K562 (cell line): ENCODE data around the gene TXNRD1. TPM values are rescaled to one million over a fixed set of nuclear protein-coding genes. Genes with fewer than 3 reads are reported as not detected.

Source experiments
- ATAC-seq: fragments of 200-7000 bp; cut with Tn5 transposase; 3 replicates; pipeline ENCODE4 v1.9.1; 2020; ENCODE audit warnings: moderate library complexity
- BruUV-seq: library from RNA; stranded (reverse); fragments of 400-500 nt; replicated peaks from 2 replicates; lab custom pipeline; 2021; lab: Mats Ljungman, UMichigan
- CTCF ChIA-PET: fragments of 300-600 bp; formaldehyde crosslinking; extraction: SDS; loops from one replicate; lab custom pipeline; 2021; ENCODE audit warnings: low intra/inter-chr PET ratio; lab: Yijun Ruan, JAX
- POLR2A ChIA-PET: fragments of 300-600, 350-650 bp; sonication (Branson Sonifier 250); formaldehyde crosslinking; extraction: SDS; loops from one replicate; lab custom pipeline; 2021; ENCODE audit warnings: antibody characterized with exemption, inconsistent platforms; lab: Yijun Ruan, JAX
- DNase-seq, 4 experiments: peaks; one replicate each; pipeline versions ENCODE4 v3.0.0 to v3.0.0-alpha.2; 2011 to 2018; ENCODE audit warnings: low spot score in 3 of 4, mixed read lengths in 3 of 4; ENCODE audit errors: extremely low read depth in 1 of 4
- FAIRE-seq: peaks from 2 replicates; lab custom pipeline; 2011; peaks lifted over from hg19 to GRCh38; lab: Jason Lieb, UNC
- H2AFZ ChIP-seq: 2 replicates; pipeline ENCODE4 v1.6.0; 2011; ENCODE audit warnings: low read depth, low read length, control low read depth, inconsistent platforms
- H3K27ac ChIP-seq: fragments of 200-600 bp; 3 replicates; pipeline ENCODE4 v1.8.0; 2011; ENCODE audit warnings: low read depth, mild to moderate bottlenecking, control low read depth, inconsistent platforms, low read length, moderate library complexity, mixed read lengths; ENCODE audit errors: extremely low read depth
- H3K27me3 ChIP-seq, 2 experiments: fragments of 300-600 bp in 1 of 2; 2 replicates in 1 of 2; 3 replicates in 1 of 2; pipeline versions ENCODE4 v1.6.0 to v1.8.0; 2011; ENCODE audit warnings: inconsistent platforms in 2 of 2, low read length in 2 of 2, mild to moderate bottlenecking in 1 of 2, mixed read lengths in 1 of 2, moderate library complexity in 1 of 2; ENCODE audit not compliant: control insufficient read depth in 2 of 2, insufficient read depth in 2 of 2
- H3K36me3 ChIP-seq: fragments of 300-600 bp; 3 replicates; pipeline ENCODE4 v1.8.0; 2011; ENCODE audit warnings: mild to moderate bottlenecking, low read length, inconsistent platforms; ENCODE audit not compliant: control insufficient read depth, insufficient read depth
- H3K4me1 ChIP-seq, 2 experiments: fragments of 200-600 bp in 1 of 2; replicated peaks in 1 of 2; 2 replicates in 1 of 2; 3 replicates in 1 of 2; pipeline versions ENCODE4 v1.5.1 to v1.8.0; 2011; ENCODE audit warnings: inconsistent platforms in 2 of 2, low read length in 2 of 2, mild to moderate bottlenecking in 1 of 2, mixed read lengths in 1 of 2, moderate library complexity in 1 of 2; ENCODE audit not compliant: control insufficient read depth in 2 of 2, insufficient read depth in 2 of 2
- H3K4me2 ChIP-seq: 2 replicates; pipeline ENCODE4 v1.6.1; 2011; ENCODE audit warnings: low read length, control low read depth, inconsistent platforms, mixed read lengths; ENCODE audit not compliant: insufficient read depth
- H3K4me3 ChIP-seq: fragments of 200-600 bp; sonication (generic), shearing (Covaris generic); 2 replicates; pipeline ENCODE4 v1.5.1; 2016; ENCODE audit warnings: control low read depth, inconsistent platforms
- H3K79me2 ChIP-seq: fragments of 200-600 bp; 3 replicates; pipeline ENCODE4 v1.8.0; 2011; ENCODE audit warnings: low read length, inconsistent platforms; ENCODE audit not compliant: control insufficient read depth, insufficient read depth
- H3K9ac ChIP-seq, 2 experiments: 2 replicates each; pipeline versions ENCODE4 v1.6.0 to v1.6.1; 2011; ENCODE audit warnings: low read depth in 2 of 2, low read length in 2 of 2, control low read depth in 1 of 2, inconsistent platforms in 1 of 2, mild to moderate bottlenecking in 1 of 2, mixed read lengths in 1 of 2; ENCODE audit not compliant: insufficient read depth in 1 of 2
- H3K9me1 ChIP-seq: one replicate; pipeline ENCODE4 v1.6.0; 2011; ENCODE audit warnings: inconsistent platforms, mild to moderate bottlenecking, low read length, moderate library complexity; ENCODE audit not compliant: control insufficient read depth, insufficient read depth
- H3K9me3 ChIP-seq: replicated peaks from 2 replicates; pipeline ENCODE4 v1.5.1; 2011; ENCODE audit warnings: low read depth, low read length, inconsistent platforms; ENCODE audit not compliant: control insufficient read depth, insufficient read depth
- H4K20me1 ChIP-seq: replicated peaks from 2 replicates; pipeline ENCODE4 v1.6.1; 2011; ENCODE audit warnings: low read length, inconsistent platforms, mixed read lengths; ENCODE audit not compliant: control insufficient read depth, insufficient read depth
- NFATC3 ChIP-seq: fragments of 450-650 bp; IDR thresholded peaks from 2 replicates; pipeline ENCODE4 v1.6.1; 2017; ENCODE audit warnings: mild to moderate bottlenecking
- SMAD2 ChIP-seq: fragments of 150-350 bp; IDR thresholded peaks from 2 replicates; pipeline ENCODE4 v1.6.1; 2014; ENCODE audit warnings: low read depth, mild to moderate bottlenecking, low read length
- ZBTB34 ChIP-seq: fragments of 250-450 bp; sonication (Bioruptor Pico); IDR thresholded peaks from 2 replicates; pipeline ENCODE4 v1.8.0; 2021; ENCODE audit warnings: mild to moderate bottlenecking, moderate library complexity
- ZBTB40 ChIP-seq, 2 experiments: fragments of 450-650 bp in 1 of 2; sonication (generic) in 1 of 2; formaldehyde crosslinking in 1 of 2; IDR thresholded peaks; 2 replicates each; pipeline versions ENCODE4 v1.7.1 to v1.9.0; 2016 to 2022; ENCODE audit warnings: inconsistent platforms in 1 of 2, mild to moderate bottlenecking in 1 of 2, missing genetic modification reagents in 1 of 2
- ZNF12 ChIP-seq: sonication (generic); formaldehyde crosslinking; IDR thresholded peaks from 2 replicates; pipeline ENCODE4 v1.4.0; 2020; ENCODE audit warnings: mild to moderate bottlenecking, missing genetic modification reagents
- WGBS: fragments of 100-300 bp; shearing (Covaris generic); methylation state at CpG from one replicate; pipeline ENCODE4 v1.1.6; 2016; ENCODE audit warnings: low coverage, mixed read lengths; ENCODE audit not compliant: insufficient coverage; ENCODE audit errors: missing lambda C conversion rate; 5-methylcytosine and 5-hydroxymethylcytosine counted together
- in situ Hi-C: fragments of 300-500 bp; cut with MboI; formaldehyde crosslinking; loops from 4 replicates; pipeline ENCODE4 v1.15.0; 2018; ENCODE audit warnings: inconsistent platforms, mixed read lengths
- intact Hi-C: fragments of 100-400 bp; cut with micrococcal nuclease; formaldehyde crosslinking; loops from 2 replicates; pipeline ENCODE4 v1.14.2; 2022
- polyA plus RNA-seq, 8 experiments: library from polyadenylated mRNA; depleted of rRNA in 4 of 8; stranded (reverse) in 5 of 8; unstranded in 3 of 8; fragments of >200 nt; fragmentation: Nextera tagmentation in 2 of 8; fragmentation: Illumina TruSeq in 1 of 8; extraction: Ambion mirVana in 2 of 8; extraction: Trizol in 1 of 8; gene quantifications; 2 replicates each; pipeline versions ENCODE4 v1.2.1 to v1.2.3, GENCODE V29; 2011 to 2014; ENCODE audit warnings: inconsistent platforms in 1 of 8, missing spikeins in 1 of 8
- total RNA-seq, 7 experiments: library from RNA; depleted of rRNA in 6 of 7; stranded (reverse); fragments of >200 nt in 6 of 7; fragmentation: Illumina TruSeq in 2 of 7; extraction: Trizol in 2 of 7; gene quantifications; 2 replicates each; pipeline versions ENCODE4 v1.2.1 to v1.2.3, GENCODE V29; 2011 to 2021; ENCODE audit warnings: low replicate concordance in 1 of 7

Gene TXNRD1
- total and polyA plus RNA-seq, 9 of the 15 experiments (the other 6 are each of a cell fraction or from before 2014, with no cell fraction given), result 107 to 189 (median 146) TPM

- no peaks in the 10 kb centered on the region for H3K4me1 ChIP-seq
- no peaks in the 10 kb centered on the region; the same call in 1 of the 2 replicates for H4K20me1 ChIP-seq
- peak; percentile 11 for FAIRE-seq
Measured at GRCh38 chr12:104319028-104319427, 103.4 kb downstream of the TXNRD1 start.

More at GRCh38 chr12:104319028-104319427, 103.4 kb downstream of the TXNRD1 start:
- Histone ChIP-seq H3K4me2 (no peak overlapping the region), H3K9me3 (no peaks in the 10 kb centered on the region), H3K36me3 (peaks cover 87% of the 10 kb centered on the region), H3K4me3 (no peak overlapping the region)
- 88% methylated on average over 1 of the region's 1 CpG for WGBS
- no TSS peak for BruUV-seq
- DNase-seq, result no peak
- TF ChIP-seq ZBTB34 (CRISPR knock-in tag) (no peak), ZBTB40 (IDR thresholded peaks at IDR 0.05) (no peak), ZBTB40 (CRISPR knock-in tag; IDR thresholded peaks at IDR 0.05) (no peak), SMAD2 (no peak), ZNF12 (CRISPR knock-in tag) (no peak), NFATC3 (no peak)
- TF ChIP-seq, all 486 proteins: peak for 0
- no peak overlapping the region for H3K9ac ChIP-seq
- in situ Hi-C loops (no loop called here), intact Hi-C loops (no loop called here)
- peaks cover 4% of the 10 kb centered on the region; the same call in 1 of the 3 replicates for H3K79me2 ChIP-seq
- ChIA-PET POLR2A (interaction anchor here (1.2 to 2.1 kb wide), 3 partner anchors 10 to 23 kb away, joined by 3 to 11 read pairs (median 6); no protein-coding TSS in a partner anchor), CTCF (no interaction called here)
- H3K27me3 ChIP-seq, result no peaks in the 10 kb centered on the region
- no peaks in the 10 kb centered on the region for H3K9me1 ChIP-seq
- ATAC-seq, result no peak
- no peak overlapping the region for H3K27ac ChIP-seq
- no peak overlapping the region for H2AFZ ChIP-seq
